HCT116 (cell line): ENCODE data around the gene NLN. TPM values are rescaled to one million over a fixed set of nuclear protein-coding genes. Genes with fewer than 3 reads are reported as not detected.

Experiments used
- ATAC-seq: fragments of 200-7000 bp; cut with Tn5 transposase; 2 replicates; pipeline ENCODE4 v1.9.1; 2020; ENCODE audit warnings: mild to moderate bottlenecking, moderate library complexity
- BruUV-seq: library from RNA; stranded (reverse); fragments of 400-500 nt; replicated peaks from 2 replicates; lab custom pipeline; 2021; lab: Mats Ljungman, UMichigan
- CTCF ChIA-PET: fragments of 300-600 bp; sonication (Branson Sonifier 250); formaldehyde crosslinking; loops from one replicate; lab custom pipeline; 2021; ENCODE audit warnings: antibody characterized with exemption; lab: Charles Lee
- POLR2A ChIA-PET: fragments of 300-600, 350-600 bp; sonication (Branson Sonifier 250); formaldehyde crosslinking; loops from one replicate; lab custom pipeline; 2021; ENCODE audit warnings: antibody characterized with exemption; lab: Charles Lee
- RAD21 ChIA-PET, 2 experiments: fragments of 300-600 bp; sonication (Branson Sonifier 250); formaldehyde crosslinking; loops; one replicate each; lab custom pipeline; 2023; ENCODE audit warnings: low total read pairs in 2 of 2; ENCODE audit not compliant: uncharacterized antibody in 2 of 2, unreplicated experiment in 2 of 2, low non-redundant PET in 1 of 2; lab: Charles Lee
- DNase-seq: peaks from one replicate; pipeline ENCODE4 v3.0.0-alpha.2; 2010; ENCODE audit warnings: low read depth, low spot score
- H2AFZ ChIP-seq: fragments of 200-600 bp; shearing (Covaris generic), sonication (generic); 2 replicates; pipeline ENCODE4 v1.6.1; 2017; ENCODE audit warnings: low read depth, mixed run types, mixed read lengths, antibody characterized with exemption, low read length; ENCODE audit not compliant: poor library complexity, severe bottlenecking
- H3K27ac ChIP-seq: 2 replicates; pipeline ENCODE4 v1.5.1; 2012; ENCODE audit warnings: low read depth, low read length
- H3K27me3 ChIP-seq: fragments of 200-600 bp; sonication (generic); 2 replicates; pipeline ENCODE4 v1.6.1; 2016; ENCODE audit warnings: mixed run types, low read length, mixed read lengths; ENCODE audit not compliant: insufficient read depth
- H3K36me3 ChIP-seq, 2 experiments: fragments of 200-500 bp in 1 of 2; fragments of 200-600 bp in 1 of 2; sonication (Bioruptor generic) in 1 of 2; sonication (generic) in 1 of 2; 2 replicates each; pipeline versions ENCODE4 v1.5.1 to v1.6.1; 2014 to 2016; ENCODE audit warnings: low read length in 2 of 2, inconsistent platforms in 1 of 2, mixed read lengths in 1 of 2, mixed run types in 1 of 2; ENCODE audit not compliant: insufficient read depth in 2 of 2, control insufficient read depth in 1 of 2
- H3K4me1 ChIP-seq, 2 experiments: fragments of 200-600 bp in 1 of 2; sonication (generic) in 1 of 2; 2 replicates each; pipeline versions ENCODE4 v1.5.1 to v1.6.1; 2012 to 2017; ENCODE audit warnings: low read length in 2 of 2, inconsistent platforms in 1 of 2, mild to moderate bottlenecking in 1 of 2, mixed read lengths in 1 of 2, mixed run types in 1 of 2, moderate library complexity in 1 of 2; ENCODE audit not compliant: insufficient read depth in 2 of 2, control insufficient read depth in 1 of 2
- H3K4me2 ChIP-seq: fragments of 200-600 bp; sonication (generic); 2 replicates; pipeline ENCODE4 v1.6.1; 2017; ENCODE audit warnings: mixed run types, low read length, mixed read lengths
- H3K4me3 ChIP-seq, 2 experiments: fragments of 200-600 bp in 1 of 2; sonication (generic) in 1 of 2; replicated peaks in 1 of 2; 2 replicates each; pipeline ENCODE4 v1.5.1; 2011 to 2016; ENCODE audit warnings: low read length in 2 of 2, control low read depth in 1 of 2, low read depth in 1 of 2, mild to moderate bottlenecking in 1 of 2, mixed read lengths in 1 of 2, mixed run types in 1 of 2
- H3K79me2 ChIP-seq: fragments of 200-600 bp; sonication (generic); 2 replicates; pipeline ENCODE4 v1.6.1; 2017; ENCODE audit warnings: mild to moderate bottlenecking, mixed run types, low read length, moderate library complexity, mixed read lengths; ENCODE audit not compliant: insufficient read depth
- H3K9ac ChIP-seq: fragments of 200-600 bp; sonication (generic); 2 replicates; pipeline ENCODE4 v1.6.1; 2016; ENCODE audit warnings: low read length, mixed read lengths
- H3K9me2 ChIP-seq: fragments of 200-600 bp; sonication (generic), shearing (Covaris generic); 2 replicates; pipeline ENCODE4 v1.6.1; 2017; ENCODE audit warnings: mixed run types, mild to moderate bottlenecking, moderate library complexity; ENCODE audit not compliant: insufficient read depth
- H3K9me3 ChIP-seq, 2 experiments: fragments of 200-500 bp in 1 of 2; fragments of 200-600 bp in 1 of 2; sonication (Bioruptor generic) in 1 of 2; sonication (generic) in 1 of 2; 2 replicates each; pipeline ENCODE4 v1.6.1; 2014 to 2017; ENCODE audit warnings: low read length in 2 of 2, mixed read lengths in 2 of 2, inconsistent platforms in 1 of 2, low read depth in 1 of 2, mild to moderate bottlenecking in 1 of 2, mixed run types in 1 of 2, moderate library complexity in 1 of 2; ENCODE audit not compliant: control insufficient read depth in 1 of 2, insufficient read depth in 1 of 2
- H4K20me1 ChIP-seq: fragments of 200-600 bp; sonication (generic), shearing (Covaris generic); 2 replicates; pipeline ENCODE4 v1.6.1; 2017; ENCODE audit warnings: mixed run types, mild to moderate bottlenecking, moderate library complexity; ENCODE audit not compliant: insufficient read depth
- CBX3 ChIP-seq: IDR thresholded peaks from 2 replicates; pipeline ENCODE4 v1.6.1; 2012; ENCODE audit warnings: low read depth
- CTCF ChIP-seq, 3 experiments: fragments of 200-600 bp in 1 of 3; sonication (generic) in 1 of 3; IDR thresholded peaks in 2 of 3; conservative IDR thresholded peaks in 1 of 3; 2 replicates each; pipeline ENCODE4 v1.5.1; 2012 to 2017; ENCODE audit warnings: low read depth in 2 of 3, low read length in 2 of 3, antibody characterized with exemption in 1 of 3, borderline replicate concordance in 1 of 3, control low read depth in 1 of 3, mild to moderate bottlenecking in 1 of 3, mixed read lengths in 1 of 3, mixed run types in 1 of 3, moderate library complexity in 1 of 3; ENCODE audit not compliant: insufficient read depth in 1 of 3
- EGR1 ChIP-seq: IDR thresholded peaks from 2 replicates; pipeline ENCODE4 v1.6.1; 2012; ENCODE audit warnings: low read depth
- ELF1 ChIP-seq: IDR thresholded peaks from 2 replicates; pipeline ENCODE4 v1.6.1; 2012; ENCODE audit warnings: low read depth, borderline replicate concordance
- FOSL1 ChIP-seq: IDR thresholded peaks from 2 replicates; pipeline ENCODE4 v1.6.1; 2012; ENCODE audit warnings: low read depth
- POLR2A ChIP-seq: IDR thresholded peaks from 2 replicates; pipeline ENCODE4 v1.7.0; 2011; ENCODE audit warnings: borderline replicate concordance; ENCODE audit not compliant: insufficient read depth, insufficient read length; ENCODE audit errors: extremely low read depth
- POLR2AphosphoS5 ChIP-seq: IDR thresholded peaks from 2 replicates; pipeline ENCODE4 v1.6.1; 2011; ENCODE audit warnings: mild to moderate bottlenecking, low read depth, low read length, moderate library complexity
- RAD21 ChIP-seq: IDR thresholded peaks from 2 replicates; pipeline ENCODE4 v1.6.1; 2012; ENCODE audit warnings: low read depth, mild to moderate bottlenecking
- REST ChIP-seq: IDR thresholded peaks from 2 replicates; pipeline ENCODE4 v1.6.1; 2012; ENCODE audit warnings: low read depth
- TCF7L2 ChIP-seq: IDR thresholded peaks from 2 replicates; pipeline ENCODE4 v1.7.0; 2011; ENCODE audit warnings: borderline replicate concordance, inconsistent platforms; ENCODE audit not compliant: insufficient read depth, insufficient read length; ENCODE audit errors: extremely low read depth
- YY1 ChIP-seq: IDR thresholded peaks from 2 replicates; pipeline ENCODE4 v1.6.1; 2011; ENCODE audit warnings: low read length, low read depth, moderate library complexity, mild to moderate bottlenecking; ENCODE audit not compliant: insufficient replicate concordance; ENCODE audit errors: extremely low read depth
- ZBTB33 ChIP-seq: IDR thresholded peaks from 2 replicates; pipeline ENCODE4 v1.6.1; 2011; ENCODE audit warnings: mild to moderate bottlenecking, low read length, moderate library complexity; ENCODE audit not compliant: insufficient replicate concordance; ENCODE audit errors: extremely low read depth
- ZFX ChIP-seq: fragments of 450-650 bp; IDR thresholded peaks from 2 replicates; pipeline ENCODE4 v1.6.1; 2017
- ZNF274 ChIP-seq: fragments of 200-500 bp; sonication (Bioruptor generic); IDR thresholded peaks from 2 replicates; pipeline ENCODE4 v1.6.1; 2014; ENCODE audit warnings: mild to moderate bottlenecking, low read depth, low read length, inconsistent platforms
- intact Hi-C: fragments of 100-400 bp; cut with micrococcal nuclease; formaldehyde crosslinking; loops from 2 replicates; pipeline ENCODE4 v1.10.0; 2022
- total RNA-seq: library from RNA; stranded (reverse); gene quantifications from one replicate; pipeline ENCODE4 v1.2.1, GENCODE V29; 2021; ENCODE audit not compliant: unreplicated experiment

Gene NLN
- total RNA-seq, 1 experiment from 2014 or later, result 67.6 TPM

GRCh38 chr5:65736011-65736410 is 14.0 kb downstream of the NLN start:
- Histone ChIP-seq H4K20me1 (no peaks in the 10 kb centered on the region), H3K9me3 (no peaks in the 10 kb centered on the region), H3K36me3 (no peaks in the 10 kb centered on the region), H3K4me3 (no peak overlapping the region), H3K79me2 (peaks cover 68% of the 10 kb centered on the region), H2AFZ (no peak overlapping the region), H3K27ac (no peak overlapping the region), H3K9me2 (no peaks in the 10 kb centered on the region), H3K4me1 (peaks cover 0 to 11% of the 10 kb centered on the region in 2 experiments; a peak in 1 of 4 replicates), H3K9ac (no peak overlapping the region), H3K4me2 (no peak overlapping the region)
- DNase-seq (no peak), ATAC-seq (no peak)
- RAD21 ChIA-PET, result no interaction called here
- CTCF ChIA-PET, result no interaction called here
- TF ChIP-seq YY1 (no peak), POLR2AphosphoS5 (no peak), REST (no peak), ZNF274 (no peak), FOSL1 (no peak), POLR2A (no peak), TCF7L2 (no peak), RAD21 (no peak), ELF1 (no peak), ZFX (no peak), ZBTB33 (no peak), CBX3 (no peak), CTCF (IDR thresholded peaks at IDR 0.05 in 2 of 3, conservative IDR thresholded peaks at IDR 0.05 in 1 of 3; ENCODE audit: borderline replicate concordance in 1 of 3, insufficient read depth in 1 of 3, low read depth in 2 of 3, low read length in 2 of 3) (no peak), EGR1 (no peak)
- TF ChIP-seq, all 23 proteins: peak for 0
- intact Hi-C loops, result no loop called here
- POLR2A ChIA-PET, result no interaction called here
- no TSS peak for BruUV-seq
- H3K27me3 ChIP-seq, result no peaks in the 10 kb centered on the region
